GM18505 (cell line): Measurements from ENCODE around the gene EP300.
"Not testable (repeated sequence)": the region's sequence is repeated elsewhere in the genome, so short reads cannot be mapped to it uniquely, and the experiment has no call there.

Source experiments
- ATAC-seq: cut with Tn5 transposase; IDR thresholded peaks from one replicate; pipeline ENCODE4 v1.9.1; 2021; ENCODE audit not compliant: unreplicated experiment
- POLR2A ChIP-seq: IDR thresholded peaks from 4 replicates; pipeline ENCODE4 v1.6.1; 2011; ENCODE audit warnings: borderline replicate concordance; ENCODE audit not compliant: insufficient read depth, insufficient read length; ENCODE audit errors: extremely low read depth

The EP300 gene

GRCh38 chr22:41152902-41153301, 60.5 kb downstream of the EP300 start:
- ATAC-seq = no peak
- no peak for TF ChIP-seq POLR2A

GRCh38 chr22:41157083-41157482, 64.7 kb downstream of the EP300 start:
- no peak for TF ChIP-seq POLR2A
- ATAC-seq = no peak

GRCh38 chr22:41169157-41169556, 76.8 kb downstream of the EP300 start:
- no peak for ATAC-seq

GRCh38 chr22:41171996-41172395, 79.6 kb downstream of the EP300 start:
- no peak for TF ChIP-seq POLR2A

More at GRCh38 chr22:41169157-41169556, 76.8 kb downstream of the EP300 start:
- TF ChIP-seq POLR2A = no peak

GRCh38 chr22:41175546-41175945, 83.2 kb downstream of the EP300 start:
- TF ChIP-seq POLR2A = no peak
- ATAC-seq = no peak

More at GRCh38 chr22:41171996-41172395, 79.6 kb downstream of the EP300 start:
- ATAC-seq = no peak

- no peak for ATAC-seq
- no peak for TF ChIP-seq POLR2A
Measured at GRCh38 chr22:41177040-41177621, 84.7 kb downstream of the EP300 start.

GRCh38 chr22:41177622-41178424, 85.4 kb downstream of the EP300 start:
- no peak for ATAC-seq
- no peak for TF ChIP-seq POLR2A

- ATAC-seq = no peak
- no peak for TF ChIP-seq POLR2A
Measured at GRCh38 chr22:41178425-41178975, 86.1 kb downstream of the EP300 start.

- not testable (repeated sequence) for ATAC-seq
Measured at GRCh38 chr22:41180362-41180761, 88.0 kb downstream of the EP300 start.

GRCh38 chr22:41180926-41181325, 88.5 kb downstream of the EP300 start:
- ATAC-seq = no peak
- TF ChIP-seq POLR2A = no peak

GRCh38 chr22:41181349-41182241, 89.2 kb downstream of the EP300 start:
- no peak for ATAC-seq
- TF ChIP-seq POLR2A = no peak

- no peak for TF ChIP-seq POLR2A
- no peak for ATAC-seq
Measured at GRCh38 chr22:41184679-41185078, 92.3 kb downstream of the EP300 start.

- ATAC-seq = no peak
- no peak for TF ChIP-seq POLR2A
Measured at GRCh38 chr22:41191467-41191866, 99.1 kb downstream of the EP300 start.
